ENCODE measurements around the gene SASH1.

Gene SASH1

GRCh38 chr6:148298683-148299082 lies 44.0 kb upstream of the SASH1 start:
- in situ Hi-C loops (cut with MboI; ENCODE audit: low pct_unique_long_range_greater_than_20kb, low sequenced_read_pairs, unreplicated experiment): no loop called here
- no peak for TF ChIP-seq CTCF (IDR thresholded peaks at IDR 0.05; ENCODE audit: extremely low read depth, insufficient read depth, missing control alignments)
- DNase-seq (ENCODE audit: low spot score): no peak

- no peak for DNase-seq (ENCODE audit: low spot score)
- no peak for TF ChIP-seq CTCF (IDR thresholded peaks at IDR 0.05; ENCODE audit: extremely low read depth, insufficient read depth, missing control alignments)
- in situ Hi-C loops (cut with MboI; ENCODE audit: low pct_unique_long_range_greater_than_20kb, low sequenced_read_pairs, unreplicated experiment): no loop called here
These were observed 39.0 kb upstream of the SASH1 start for GRCh38 chr6:148303616-148304015.

- no peak for DNase-seq (ENCODE audit: low spot score)
- in situ Hi-C loops (cut with MboI; ENCODE audit: low pct_unique_long_range_greater_than_20kb, low sequenced_read_pairs, unreplicated experiment): no loop called here
- no peak for TF ChIP-seq CTCF (IDR thresholded peaks at IDR 0.05; ENCODE audit: extremely low read depth, insufficient read depth, missing control alignments)
These were observed 37.7 kb upstream of the SASH1 start for GRCh38 chr6:148304976-148305375.

GRCh38 chr6:148306286-148306685 lies 36.4 kb upstream of the SASH1 start:
- TF ChIP-seq CTCF (IDR thresholded peaks at IDR 0.05; ENCODE audit: extremely low read depth, insufficient read depth, missing control alignments): no peak
- in situ Hi-C loops (cut with MboI; ENCODE audit: low pct_unique_long_range_greater_than_20kb, low sequenced_read_pairs, unreplicated experiment): no loop called here
- DNase-seq (ENCODE audit: low spot score): no peak

- no peak for DNase-seq (ENCODE audit: low spot score)
- TF ChIP-seq CTCF (IDR thresholded peaks at IDR 0.05; ENCODE audit: extremely low read depth, insufficient read depth, missing control alignments): no peak
- in situ Hi-C loops (cut with MboI; ENCODE audit: low pct_unique_long_range_greater_than_20kb, low sequenced_read_pairs, unreplicated experiment): no loop called here
These were observed 35.2 kb upstream of the SASH1 start for GRCh38 chr6:148307405-148307804.

GRCh38 chr6:148309301-148309700 lies 33.3 kb upstream of the SASH1 start:
- no peak for TF ChIP-seq CTCF (IDR thresholded peaks at IDR 0.05; ENCODE audit: extremely low read depth, insufficient read depth, missing control alignments)
- DNase-seq (ENCODE audit: low spot score): no peak
- in situ Hi-C loops (cut with MboI; ENCODE audit: low pct_unique_long_range_greater_than_20kb, low sequenced_read_pairs, unreplicated experiment): no loop called here
